ENCODE measurements around the gene RMC1.
"Not testable (repeated sequence)": the region's sequence is repeated elsewhere in the genome, so short reads cannot be mapped to it uniquely, and the experiment has no call there.

RMC1 gene

GRCh38 chr18:23548275-23548674 lies 45.0 kb downstream of the RMC1 start:
- DNase-seq, result no peak
- no peak for TF ChIP-seq POLR2A (IDR thresholded peaks at IDR 0.05; ENCODE audit: low read length)
- no peak for TF ChIP-seq GATA1 (IDR thresholded peaks at IDR 0.05; ENCODE audit: low read depth, low read length)

- TF ChIP-seq POLR2A (IDR thresholded peaks at IDR 0.05; ENCODE audit: low read length) (no peak), GATA1 (IDR thresholded peaks at IDR 0.05; ENCODE audit: low read depth, low read length) (no peak)
These were observed 45.4 kb downstream of the RMC1 start for GRCh38 chr18:23548719-23549118.

GRCh38 chr18:23550898-23551297 lies 47.6 kb downstream of the RMC1 start:
- no peak for DNase-seq
- TF ChIP-seq GATA1 (IDR thresholded peaks at IDR 0.05; ENCODE audit: low read depth, low read length) (no peak), POLR2A (IDR thresholded peaks at IDR 0.05; ENCODE audit: low read length) (no peak)

More at GRCh38 chr18:23548719-23549118, 45.4 kb downstream of the RMC1 start:
- DNase-seq, result no peak

- no peak for DNase-seq
- TF ChIP-seq GATA1 (IDR thresholded peaks at IDR 0.05; ENCODE audit: low read depth, low read length) (no peak), POLR2A (IDR thresholded peaks at IDR 0.05; ENCODE audit: low read length) (no peak)
These were observed 48.7 kb downstream of the RMC1 start for GRCh38 chr18:23551978-23552377.

- DNase-seq, result no peak
- TF ChIP-seq GATA1 (IDR thresholded peaks at IDR 0.05; ENCODE audit: low read depth, low read length), result no peak
- TF ChIP-seq POLR2A (IDR thresholded peaks at IDR 0.05; ENCODE audit: low read length), result no peak
These were observed 49.2 kb downstream of the RMC1 start for GRCh38 chr18:23552505-23552904.

GRCh38 chr18:23553887-23554286 lies 50.6 kb downstream of the RMC1 start:
- TF ChIP-seq GATA1 (IDR thresholded peaks at IDR 0.05; ENCODE audit: low read depth, low read length) (no peak), POLR2A (IDR thresholded peaks at IDR 0.05; ENCODE audit: low read length) (no peak)

DNA sequence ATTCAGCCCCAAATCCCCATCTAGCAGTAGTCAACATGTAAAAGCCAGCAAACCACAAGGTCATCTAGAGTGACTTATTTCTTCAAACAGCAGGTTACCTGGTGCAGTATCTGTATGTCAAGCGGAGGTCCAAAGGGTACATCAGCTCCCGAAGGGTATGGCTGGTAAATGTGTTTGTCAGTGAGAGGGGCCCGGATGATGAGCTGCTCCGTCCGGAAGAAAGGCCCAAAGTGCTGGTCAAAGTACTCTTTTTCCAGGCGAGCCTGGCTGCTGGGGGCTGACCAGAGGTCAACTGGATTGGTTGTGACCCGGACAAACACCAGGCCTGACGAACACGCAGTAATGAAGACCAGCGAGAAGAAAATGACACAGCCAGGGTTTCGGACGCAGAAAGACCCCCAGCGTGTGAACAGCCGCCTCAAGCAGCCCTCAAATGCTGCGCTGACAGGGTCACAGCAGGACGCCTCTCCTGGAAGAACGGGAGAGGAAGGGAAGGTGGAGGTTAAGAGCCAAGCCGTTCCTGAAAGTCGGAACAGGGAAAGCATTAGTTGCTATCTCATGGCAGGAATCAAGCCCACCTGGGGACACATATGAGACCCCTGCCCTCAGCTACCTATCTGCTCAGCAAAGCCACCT lies 53.0 kb downstream of the RMC1 start:
- TF ChIP-seq POLR2A (IDR thresholded peaks at IDR 0.05; ENCODE audit: low read length) (no peak), GATA1 (IDR thresholded peaks at IDR 0.05; ENCODE audit: low read depth, low read length) (no peak)

More at GRCh38 chr18:23553887-23554286, 50.6 kb downstream of the RMC1 start:
- no peak for DNase-seq

GRCh38 chr18:23557511-23557910 lies 54.2 kb downstream of the RMC1 start:
- DNase-seq, result not testable (repeated sequence)

More for the DNA sequence above, 53.0 kb downstream of the RMC1 start:
- no peak for DNase-seq

GRCh38 chr18:23560186-23560585 lies 56.9 kb downstream of the RMC1 start:
- no peak for DNase-seq
- no peak for TF ChIP-seq POLR2A (IDR thresholded peaks at IDR 0.05; ENCODE audit: low read length)
- TF ChIP-seq GATA1 (IDR thresholded peaks at IDR 0.05; ENCODE audit: low read depth, low read length), result no peak

DNA sequence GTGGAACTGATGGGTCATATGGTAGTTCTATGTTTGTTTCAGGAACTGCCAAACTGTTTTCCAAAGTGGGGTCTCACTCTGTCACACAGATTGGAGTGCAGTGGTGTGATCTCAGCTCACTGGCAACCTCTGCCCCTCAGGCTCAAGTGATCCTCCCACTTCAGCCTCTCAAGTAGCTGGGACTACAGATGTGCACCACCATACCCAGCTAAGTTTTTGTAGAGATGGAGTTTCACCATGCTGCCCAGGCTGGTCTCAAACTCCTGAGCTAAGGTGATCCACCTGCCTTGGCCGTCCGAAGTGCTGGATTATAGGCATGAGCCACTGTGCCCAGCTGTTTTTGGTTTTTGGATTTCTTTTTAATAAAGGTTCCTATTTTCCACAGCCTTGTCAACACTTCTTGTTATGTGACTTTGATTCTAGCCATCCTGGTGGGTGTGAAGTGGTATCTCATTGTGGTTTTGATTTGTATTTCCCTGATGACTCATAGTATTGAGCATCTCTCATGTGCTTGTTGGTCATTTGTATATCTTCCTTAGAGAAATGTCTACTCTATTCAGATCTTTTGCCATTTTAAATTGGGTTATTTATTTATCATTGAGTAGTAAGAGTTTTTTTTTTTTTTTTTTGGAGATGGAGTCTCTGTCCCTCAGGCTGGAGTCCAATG lies 60.2 kb downstream of the RMC1 start:
- DNase-seq, result no peak
- TF ChIP-seq POLR2A (IDR thresholded peaks at IDR 0.05; ENCODE audit: low read length) (no peak), GATA1 (IDR thresholded peaks at IDR 0.05; ENCODE audit: low read depth, low read length) (no peak)

- no peak for DNase-seq
- no peak for TF ChIP-seq POLR2A (IDR thresholded peaks at IDR 0.05; ENCODE audit: low read length)
- no peak for TF ChIP-seq GATA1 (IDR thresholded peaks at IDR 0.05; ENCODE audit: low read depth, low read length)
These were observed 62.7 kb downstream of the RMC1 start for GRCh38 chr18:23565916-23566547.

GRCh38 chr18:23567671-23568070 lies 64.4 kb downstream of the RMC1 start:
- DNase-seq, result no peak
- TF ChIP-seq GATA1 (IDR thresholded peaks at IDR 0.05; ENCODE audit: low read depth, low read length) (no peak), POLR2A (IDR thresholded peaks at IDR 0.05; ENCODE audit: low read length) (no peak)

DNA sequence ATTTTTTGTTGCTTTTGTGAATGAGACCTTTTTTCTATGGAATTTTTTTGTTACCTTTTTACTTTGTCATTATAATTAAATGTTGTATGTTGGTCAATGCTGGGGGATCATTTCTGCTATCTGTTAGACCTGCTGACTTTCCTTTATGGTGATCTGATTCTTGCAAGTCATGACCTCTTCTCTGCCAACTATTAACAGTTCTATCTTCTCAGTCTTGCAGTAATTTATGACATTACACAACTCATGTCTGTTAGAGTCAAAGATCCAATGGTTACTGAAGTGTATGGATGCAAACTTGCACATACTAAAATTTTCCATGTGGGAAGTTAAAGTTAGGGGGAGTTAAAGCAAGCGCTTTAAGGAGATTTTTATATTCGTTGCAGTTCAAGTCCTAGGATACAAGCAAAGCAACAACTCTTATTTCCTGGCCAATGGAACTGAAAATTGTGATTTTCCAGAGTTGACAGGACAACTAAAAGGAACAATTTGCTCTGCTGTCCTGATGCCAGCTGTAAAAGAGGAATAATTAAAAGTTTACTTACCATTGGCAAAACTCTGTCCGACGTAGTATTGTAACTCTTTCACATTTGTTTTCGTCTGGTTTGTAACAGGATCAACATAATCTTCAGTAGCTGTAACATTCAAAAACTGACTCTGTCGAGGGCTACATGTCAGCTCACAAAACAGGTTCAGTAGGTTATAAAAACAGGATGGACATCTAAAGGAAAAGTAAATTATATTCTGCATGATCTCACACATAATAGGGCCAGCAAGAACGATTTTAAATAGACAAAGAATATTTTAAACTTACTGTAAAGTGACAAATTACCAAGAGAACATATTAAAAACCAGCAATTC lies 65.2 kb downstream of the RMC1 start:
- TF ChIP-seq POLR2A (IDR thresholded peaks at IDR 0.05; ENCODE audit: low read length) (no peak), GATA1 (IDR thresholded peaks at IDR 0.05; ENCODE audit: low read depth, low read length) (no peak)
- peak in 1 of 2 experiments; percentile 34 for DNase-seq

Data from erythroblast (primary cell).